OCI-M1 (cell line): ENCODE measurements around the gene PTPRH.

Experiments used
- DNase-seq: peaks from one replicate; lab custom pipeline; 2025; lab: John Stamatoyannopoulos, UW

The PTPRH gene

GRCh38 chr19:55208880-55209692, at the start of gene PTPRH:
Gene PTPRH (minus strand): TSS chr19:55209501. CDS start chr19:55209433, 68 bp downstream.
- DNase-seq, result peak; percentile 16

- DNase-seq, result no peak
Measured at GRCh38 chr19:55258476-55258827, 49.2 kb upstream of the PTPRH start.

- DNase-seq, result peak; percentile 52
Measured at GRCh38 chr19:55257461-55258420, 48.4 kb upstream of the PTPRH start.

GRCh38 chr19:55256562-55257460, 47.5 kb upstream of the PTPRH start:
- peak; percentile 52 for DNase-seq

- DNase-seq, result no peak
Measured at GRCh38 chr19:55255618-55256423, 46.5 kb upstream of the PTPRH start.

GRCh38 chr19:55254625-55254977, 45.3 kb upstream of the PTPRH start:
- no peak for DNase-seq

GRCh38 chr19:55253842-55254624, 44.7 kb upstream of the PTPRH start:
- DNase-seq, result no peak

- DNase-seq, result no peak
Measured at GRCh38 chr19:55252760-55253663, 43.7 kb upstream of the PTPRH start.

- DNase-seq, result no peak
Measured at GRCh38 chr19:55251341-55252081, 42.2 kb upstream of the PTPRH start.

GRCh38 chr19:55250262-55251036, 41.1 kb upstream of the PTPRH start:
- DNase-seq, result no peak

GRCh38 chr19:55249841-55250240, 40.5 kb upstream of the PTPRH start:
- no peak for DNase-seq

GRCh38 chr19:55248704-55249103, 39.4 kb upstream of the PTPRH start:
- DNase-seq, result no peak

GRCh38 chr19:55248166-55248675, 38.9 kb upstream of the PTPRH start:
- no peak for DNase-seq

- no peak for DNase-seq
Measured at GRCh38 chr19:55247621-55248099, 38.4 kb upstream of the PTPRH start.

GRCh38 chr19:55246462-55247451, 37.5 kb upstream of the PTPRH start:
- DNase-seq, result no peak
